Gastrocnemius medialis (tissue), 4 donors: ENCODE results near the gene KRAS.

Source experiments
- POLR2A ChIP-seq, 2 donors: fragments of 450-650 bp; IDR thresholded peaks; one replicate each; pipeline ENCODE4 v1.6.1; 2017; ENCODE audit warnings: antibody characterized with exemption in 2 of 2, mild to moderate bottlenecking in 2 of 2, moderate library complexity in 2 of 2
- TF ChIP-seq, protein P1 (sequence below), 5 experiments: fragments of 450-650 bp in 3 of 5; fragments of 200-600 bp in 2 of 5; sonication (generic) in 2 of 5; IDR thresholded peaks in 4 of 5; conservative IDR thresholded peaks in 1 of 5; 1 replicate in 4 of 5; 2 replicates in 1 of 5; pipeline ENCODE4 v1.5.1; 2016 to 2019; ENCODE audit warnings: antibody characterized with exemption in 5 of 5, mild to moderate bottlenecking in 3 of 5, moderate library complexity in 3 of 5

DNA sequence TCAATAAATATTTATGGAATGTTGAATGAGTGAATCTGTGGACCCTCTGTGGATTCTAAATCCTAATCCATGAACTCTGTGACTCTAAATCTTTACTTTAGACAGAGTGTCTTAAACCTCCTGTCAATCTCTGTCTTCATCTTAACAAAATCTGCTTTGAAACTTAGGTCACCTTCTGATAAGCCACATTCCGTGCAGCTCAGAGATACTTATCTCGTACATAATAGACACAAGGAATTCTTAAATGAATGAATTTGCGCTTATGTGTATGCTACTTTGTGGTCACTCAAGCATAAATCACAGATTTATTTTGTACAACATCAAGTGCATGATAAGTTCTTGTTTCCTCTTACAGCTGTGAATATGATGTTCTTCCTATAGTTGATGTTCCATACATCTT, 2.2 kb upstream of the KRAS start:
- no peak for TF ChIP-seq POLR2A (IDR thresholded peaks at IDR 0.05)
- TF ChIP-seq, protein P1, sequence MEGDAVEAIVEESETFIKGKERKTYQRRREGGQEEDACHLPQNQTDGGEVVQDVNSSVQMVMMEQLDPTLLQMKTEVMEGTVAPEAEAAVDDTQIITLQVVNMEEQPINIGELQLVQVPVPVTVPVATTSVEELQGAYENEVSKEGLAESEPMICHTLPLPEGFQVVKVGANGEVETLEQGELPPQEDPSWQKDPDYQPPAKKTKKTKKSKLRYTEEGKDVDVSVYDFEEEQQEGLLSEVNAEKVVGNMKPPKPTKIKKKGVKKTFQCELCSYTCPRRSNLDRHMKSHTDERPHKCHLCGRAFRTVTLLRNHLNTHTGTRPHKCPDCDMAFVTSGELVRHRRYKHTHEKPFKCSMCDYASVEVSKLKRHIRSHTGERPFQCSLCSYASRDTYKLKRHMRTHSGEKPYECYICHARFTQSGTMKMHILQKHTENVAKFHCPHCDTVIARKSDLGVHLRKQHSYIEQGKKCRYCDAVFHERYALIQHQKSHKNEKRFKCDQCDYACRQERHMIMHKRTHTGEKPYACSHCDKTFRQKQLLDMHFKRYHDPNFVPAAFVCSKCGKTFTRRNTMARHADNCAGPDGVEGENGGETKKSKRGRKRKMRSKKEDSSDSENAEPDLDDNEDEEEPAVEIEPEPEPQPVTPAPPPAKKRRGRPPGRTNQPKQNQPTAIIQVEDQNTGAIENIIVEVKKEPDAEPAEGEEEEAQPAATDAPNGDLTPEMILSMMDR (IDR thresholded peaks at IDR 0.05 in 4 of 5, conservative IDR thresholded peaks at IDR 0.05 in 1 of 5) = no peak
